ENCODE results near the gene CDRT4.
"Not testable (repeated sequence)": the region's sequence is repeated elsewhere in the genome, so short reads cannot be mapped to it uniquely, and the experiment has no call there.

GRCh38 chr17:15439205-15439985 lies 28.0 kb downstream of the CDRT4 start:
- TF ChIP-seq POLR2A, POLR2AphosphoS5, CTCF (IDR thresholded peaks at IDR 0.05): not testable (repeated sequence)
